Measurements from ENCODE around the gene CLDN9.
A peak's percentile ranks its signal among the peaks of the same experiment; 100 is the strongest.

The CLDN9 gene

DNA sequence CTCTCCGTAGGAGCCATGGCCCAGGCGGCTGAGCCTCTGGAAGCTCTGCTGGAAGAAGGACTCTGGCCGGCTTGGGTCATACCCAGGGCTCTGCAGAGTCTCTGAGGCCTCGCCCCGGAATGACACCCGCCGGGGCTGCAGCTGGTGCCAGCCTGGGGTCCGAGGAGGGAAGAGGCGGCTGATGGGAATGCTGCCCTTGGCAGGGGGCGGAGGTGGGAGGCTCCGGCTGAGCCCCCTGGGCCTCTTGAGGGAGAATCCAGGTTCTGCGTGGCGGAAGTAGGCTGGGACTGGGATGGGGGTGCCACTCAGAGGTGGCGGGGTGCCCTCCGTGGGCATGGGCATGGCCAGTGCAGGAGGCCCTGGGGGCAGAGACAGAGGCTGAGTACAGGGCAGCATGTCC, 36.0 kb upstream of the CLDN9 start:
- Mint-ChIP-seq H3K4me3 (peak overlapping the region; percentile 29 to 68 (median 61)), H3K36me3 (ENCODE audit: low read depth) (no peaks in the 10 kb centered on the region), H3K27ac (no peak overlapping the region), H3K27me3 (ENCODE audit: low read depth) (peaks cover 3% of the 10 kb centered on the region), H3K9me3 (no peaks in the 10 kb centered on the region), H3K4me1 (peaks cover 24% of the 10 kb centered on the region)
- TF ChIP-seq, protein P1, sequence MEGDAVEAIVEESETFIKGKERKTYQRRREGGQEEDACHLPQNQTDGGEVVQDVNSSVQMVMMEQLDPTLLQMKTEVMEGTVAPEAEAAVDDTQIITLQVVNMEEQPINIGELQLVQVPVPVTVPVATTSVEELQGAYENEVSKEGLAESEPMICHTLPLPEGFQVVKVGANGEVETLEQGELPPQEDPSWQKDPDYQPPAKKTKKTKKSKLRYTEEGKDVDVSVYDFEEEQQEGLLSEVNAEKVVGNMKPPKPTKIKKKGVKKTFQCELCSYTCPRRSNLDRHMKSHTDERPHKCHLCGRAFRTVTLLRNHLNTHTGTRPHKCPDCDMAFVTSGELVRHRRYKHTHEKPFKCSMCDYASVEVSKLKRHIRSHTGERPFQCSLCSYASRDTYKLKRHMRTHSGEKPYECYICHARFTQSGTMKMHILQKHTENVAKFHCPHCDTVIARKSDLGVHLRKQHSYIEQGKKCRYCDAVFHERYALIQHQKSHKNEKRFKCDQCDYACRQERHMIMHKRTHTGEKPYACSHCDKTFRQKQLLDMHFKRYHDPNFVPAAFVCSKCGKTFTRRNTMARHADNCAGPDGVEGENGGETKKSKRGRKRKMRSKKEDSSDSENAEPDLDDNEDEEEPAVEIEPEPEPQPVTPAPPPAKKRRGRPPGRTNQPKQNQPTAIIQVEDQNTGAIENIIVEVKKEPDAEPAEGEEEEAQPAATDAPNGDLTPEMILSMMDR (IDR thresholded peaks at IDR 0.05; ENCODE audit: unreplicated experiment in 3 of 3): no peak

DNA sequence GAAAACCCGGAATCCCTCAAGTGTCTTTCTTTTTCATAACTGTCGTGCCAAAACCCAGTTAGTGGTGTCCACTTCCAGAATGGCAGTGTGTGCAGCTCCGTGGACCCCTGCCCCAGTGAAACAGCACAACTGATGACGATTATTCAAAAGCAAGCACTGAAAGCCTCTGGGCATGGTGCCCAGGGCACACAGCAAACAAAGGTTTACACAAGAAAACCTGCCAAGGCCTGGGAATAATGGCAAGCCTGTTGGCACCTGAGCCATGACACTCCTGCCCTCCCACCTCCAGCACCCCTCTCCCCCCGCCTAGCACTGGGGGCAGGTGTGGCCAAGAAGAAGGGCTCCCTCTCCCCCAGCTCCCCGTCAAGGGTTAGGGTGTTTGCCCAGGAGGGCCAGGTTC, 35.3 kb upstream of the CLDN9 start:
- Mint-ChIP-seq H3K9me3 (no peaks in the 10 kb centered on the region), H3K36me3 (ENCODE audit: low read depth) (no peaks in the 10 kb centered on the region), H3K27me3 (ENCODE audit: low read depth) (peaks cover 5% of the 10 kb centered on the region), H3K4me1 (peaks cover 25% of the 10 kb centered on the region), H3K27ac (no peak overlapping the region), H3K4me3 (peak overlapping the region in 2 of 3 experiments; percentile 29 to 68)
- TF ChIP-seq, protein P1 (IDR thresholded peaks at IDR 0.05; ENCODE audit: unreplicated experiment in 3 of 3): no peak

DNA sequence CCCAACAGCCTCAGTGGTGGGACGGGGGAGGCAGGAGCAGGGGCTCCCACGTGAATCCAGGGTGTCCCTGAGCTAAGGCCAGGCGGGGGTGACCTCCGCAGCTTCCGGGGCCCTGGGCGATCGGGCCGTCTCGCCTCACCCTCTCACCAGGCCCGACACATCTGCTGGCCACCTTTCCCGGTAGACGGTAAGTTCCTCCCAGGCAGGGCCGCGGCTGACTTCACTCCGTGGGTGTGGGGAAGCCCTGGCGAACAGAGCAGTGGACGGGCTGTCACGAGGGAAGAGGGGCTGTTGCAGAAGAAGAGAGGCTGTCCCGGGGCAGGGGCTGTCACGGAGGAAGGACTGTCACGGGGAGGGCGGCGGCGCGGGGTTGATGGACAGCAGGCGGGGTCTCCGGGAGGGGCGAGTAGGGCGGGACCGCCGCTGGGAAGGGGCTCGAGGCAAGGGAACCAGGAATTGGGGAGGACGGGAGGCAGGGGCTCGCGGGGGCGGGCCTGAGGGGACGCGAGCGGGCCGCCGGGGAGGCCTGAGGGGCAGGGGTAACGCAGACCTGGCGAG, 33.0 kb upstream of the CLDN9 start:
- Mint-ChIP-seq H3K36me3 (ENCODE audit: low read depth) (no peaks in the 10 kb centered on the region), H3K27ac (no peak overlapping the region), H3K4me1 (peaks cover 22% of the 10 kb centered on the region), H3K9me3 (no peaks in the 10 kb centered on the region), H3K27me3 (ENCODE audit: low read depth) (peaks cover 8% of the 10 kb centered on the region), H3K4me3 (peak overlapping the region; percentile 79 to 86 (median 82))
- TF ChIP-seq, protein P1 (IDR thresholded peaks at IDR 0.05; ENCODE audit: unreplicated experiment in 3 of 3): no peak

DNA sequence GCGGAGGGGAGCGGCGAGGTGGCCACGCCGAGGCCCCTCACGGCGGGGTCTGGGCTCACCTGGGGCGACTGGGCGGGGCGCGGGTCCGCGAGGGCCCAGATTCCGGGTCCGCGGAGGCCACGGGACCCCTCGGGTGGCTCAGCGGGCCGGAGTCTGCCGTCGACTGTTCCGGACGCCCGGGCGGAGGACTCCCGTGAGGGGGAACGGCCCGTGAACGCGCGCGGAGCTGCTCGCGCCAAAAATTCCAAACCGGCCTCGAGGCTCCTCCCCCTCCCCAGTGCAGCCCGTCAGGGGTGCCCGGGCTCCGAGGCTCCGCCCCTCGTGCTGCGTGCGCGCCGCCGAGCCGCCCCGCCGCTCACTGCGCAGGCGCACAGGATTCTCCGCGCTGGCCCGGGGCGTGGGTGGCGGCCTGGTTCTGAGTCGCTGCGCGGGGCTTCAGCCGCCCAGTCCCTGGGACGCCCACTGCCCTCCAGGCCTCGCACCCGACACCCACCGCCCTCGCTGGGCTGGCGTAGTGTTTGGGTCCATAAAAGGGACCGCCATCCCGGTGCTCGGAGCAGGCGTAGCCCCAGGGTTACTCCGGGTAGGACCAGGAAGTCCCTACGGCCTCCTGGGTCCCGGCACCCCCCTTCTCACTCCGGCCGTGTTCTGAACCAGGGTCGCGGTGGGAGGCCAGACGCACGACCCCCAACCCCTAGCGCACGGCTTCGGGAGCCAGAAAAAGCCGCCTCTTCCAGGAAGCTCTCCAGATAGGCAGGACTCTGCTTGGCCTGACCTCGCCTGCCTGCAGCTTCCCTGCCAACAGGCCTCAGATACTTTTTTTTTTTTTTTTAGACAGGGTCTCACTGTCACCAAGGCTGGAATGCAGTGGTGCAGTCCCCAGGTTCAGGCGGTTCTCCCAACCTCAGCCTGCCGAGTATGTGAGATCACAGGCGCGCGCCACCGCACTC, 32.2 kb upstream of the CLDN9 start, which contains the start of gene PKMYT1:
Gene PKMYT1 (minus strand): TSS at position 220 of the 950 bp plus-strand sequence. CDS start 789 bp downstream, outside the sequence.
- TF ChIP-seq, protein P1 (IDR thresholded peaks at IDR 0.05; ENCODE audit: unreplicated experiment in 3 of 3): no peak
- peaks cover 22% of the 10 kb centered on the region for H3K4me1 Mint-ChIP-seq
- H3K4me3 Mint-ChIP-seq: peak within 1 kb of the TSS; percentile 83 to 93 (median 84)
- no peaks in the 10 kb centered on the region for H3K9me3 Mint-ChIP-seq
- peak within 1 kb of the TSS; percentile 78 to 88 (median 84) for H3K27ac Mint-ChIP-seq
- peaks cover 8% of the 10 kb centered on the region for H3K27me3 Mint-ChIP-seq (ENCODE audit: low read depth)
- no peaks in the 10 kb centered on the region for H3K36me3 Mint-ChIP-seq (ENCODE audit: low read depth)

DNA sequence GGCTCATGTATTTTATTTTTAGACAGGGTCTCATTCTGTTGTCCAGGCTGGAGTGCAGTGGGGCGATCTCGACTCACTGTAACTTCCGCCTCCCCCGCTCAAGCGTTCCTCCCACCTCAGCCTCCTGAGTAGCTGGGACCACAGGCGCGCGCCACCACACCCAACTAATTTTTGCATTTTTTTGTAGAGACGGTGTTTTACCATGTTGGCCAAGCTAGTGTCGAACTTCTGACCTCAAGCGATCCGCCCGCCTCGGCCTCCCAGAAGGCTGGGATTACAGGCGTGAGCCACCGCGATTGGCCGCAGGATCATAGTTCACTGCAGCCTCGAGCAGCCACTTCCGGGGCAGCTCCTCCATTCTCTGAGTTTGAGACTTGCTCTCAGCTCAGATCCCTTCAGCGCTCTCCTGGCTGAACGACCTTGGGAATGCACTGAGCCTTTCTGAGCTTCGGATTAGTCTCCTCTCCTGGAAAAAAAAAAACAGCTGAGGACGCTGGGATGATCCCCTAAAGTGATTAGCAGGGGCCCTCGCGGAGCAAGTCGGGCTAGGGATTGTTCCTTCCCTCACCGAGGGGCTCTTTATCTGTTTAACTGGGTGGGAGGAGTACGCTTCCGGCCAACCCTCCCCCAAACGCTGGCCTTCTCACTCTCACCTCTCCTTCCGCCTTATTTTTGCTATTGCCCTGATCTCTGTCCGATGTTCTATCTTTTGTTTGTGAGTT, 31.4 kb upstream of the CLDN9 start:
- Mint-ChIP-seq H3K4me1 (peaks cover 22% of the 10 kb centered on the region), H3K4me3 (peak overlapping the region; percentile 83 to 93 (median 84)), H3K36me3 (ENCODE audit: low read depth) (no peaks in the 10 kb centered on the region), H3K27ac (peak overlapping the region; percentile 78 to 88 (median 84)), H3K27me3 (ENCODE audit: low read depth) (peaks cover 8% of the 10 kb centered on the region), H3K9me3 (no peaks in the 10 kb centered on the region)
- TF ChIP-seq, protein P1 (IDR thresholded peaks at IDR 0.05; ENCODE audit: unreplicated experiment in 3 of 3): no peak
